DOHH2 (cell line): ENCODE data around the gene GIGYF1.
A peak's percentile ranks its signal among the peaks of the same experiment; 100 is the strongest.

ENCODE experiments used
- H3F3A ChIP-seq: fragments of 200-600 bp; sonication (generic), shearing (Covaris generic); 2 replicates; pipeline ENCODE4 v1.6.0; 2016; ENCODE audit warnings: antibody characterized with exemption, mild to moderate bottlenecking; ENCODE audit not compliant: control insufficient read depth, insufficient read depth
- H3K27ac ChIP-seq: fragments of 200-600 bp; sonication (generic); 2 replicates; pipeline ENCODE4 v1.5.1; 2014; ENCODE audit warnings: low read depth, mild to moderate bottlenecking, low read length, moderate library complexity
- H3K27me3 ChIP-seq: fragments of 200-600 bp; sonication (generic); 2 replicates; pipeline ENCODE4 v1.6.1; 2014; ENCODE audit warnings: mild to moderate bottlenecking, low read length, mixed read lengths; ENCODE audit not compliant: control insufficient read depth
- H3K36me3 ChIP-seq: fragments of 200-600 bp; sonication (generic); 2 replicates; pipeline ENCODE4 v1.6.1; 2014; ENCODE audit warnings: mild to moderate bottlenecking, low read length, moderate library complexity, mixed read lengths; ENCODE audit not compliant: control insufficient read depth
- H3K4me1 ChIP-seq: fragments of 200-600 bp; sonication (generic); 2 replicates; pipeline ENCODE4 v1.6.1; 2014; ENCODE audit warnings: mild to moderate bottlenecking, low read length, mixed read lengths; ENCODE audit not compliant: control insufficient read depth
- H3K4me2 ChIP-seq: fragments of 200-600 bp; sonication (generic); 2 replicates; pipeline ENCODE4 v1.6.0; 2014; ENCODE audit warnings: mild to moderate bottlenecking, low read length, moderate library complexity
- H3K4me3 ChIP-seq: fragments of 200-600 bp; sonication (generic); 2 replicates; pipeline ENCODE4 v1.5.1; 2014; ENCODE audit warnings: mild to moderate bottlenecking, low read length, mixed read lengths
- H3K79me2 ChIP-seq: fragments of 200-600 bp; sonication (generic); 2 replicates; pipeline ENCODE4 v1.6.1; 2014; ENCODE audit warnings: mild to moderate bottlenecking, low read length, mixed read lengths; ENCODE audit not compliant: control insufficient read depth
- H3K9me2 ChIP-seq: fragments of 200-600 bp; sonication (generic); replicated peaks from 2 replicates; pipeline ENCODE4 v1.6.1; 2014; ENCODE audit warnings: mild to moderate bottlenecking, low read length, mixed read lengths; ENCODE audit not compliant: control insufficient read depth
- H3K9me3 ChIP-seq: fragments of 200-600 bp; sonication (generic); 2 replicates; pipeline ENCODE4 v1.6.1; 2014; ENCODE audit warnings: antibody characterized with exemption, low read length, mixed read lengths; ENCODE audit not compliant: control insufficient read depth, insufficient read depth
- H4K20me1 ChIP-seq: fragments of 200-600 bp; sonication (generic); 2 replicates; pipeline ENCODE4 v1.6.0; 2014; ENCODE audit warnings: low read depth, mild to moderate bottlenecking, antibody characterized with exemption, low read length, moderate library complexity; ENCODE audit not compliant: control insufficient read depth, insufficient read depth
- EZH2phosphoT487 ChIP-seq: fragments of 200-600 bp; sonication (generic); IDR thresholded peaks from 2 replicates; pipeline ENCODE4 v1.6.1; 2017; ENCODE audit warnings: borderline replicate concordance, mild to moderate bottlenecking, antibody characterized with exemption, low read length, moderate library complexity, mixed read lengths
- TF ChIP-seq, protein P1 (sequence below): fragments of 200-600 bp; sonication (generic); IDR thresholded peaks from one replicate; pipeline ENCODE4 v1.5.1; 2014; ENCODE audit warnings: antibody characterized with exemption, mild to moderate bottlenecking, low read depth, low read length; ENCODE audit not compliant: poor library complexity, severe bottlenecking

The GIGYF1 gene

DNA sequence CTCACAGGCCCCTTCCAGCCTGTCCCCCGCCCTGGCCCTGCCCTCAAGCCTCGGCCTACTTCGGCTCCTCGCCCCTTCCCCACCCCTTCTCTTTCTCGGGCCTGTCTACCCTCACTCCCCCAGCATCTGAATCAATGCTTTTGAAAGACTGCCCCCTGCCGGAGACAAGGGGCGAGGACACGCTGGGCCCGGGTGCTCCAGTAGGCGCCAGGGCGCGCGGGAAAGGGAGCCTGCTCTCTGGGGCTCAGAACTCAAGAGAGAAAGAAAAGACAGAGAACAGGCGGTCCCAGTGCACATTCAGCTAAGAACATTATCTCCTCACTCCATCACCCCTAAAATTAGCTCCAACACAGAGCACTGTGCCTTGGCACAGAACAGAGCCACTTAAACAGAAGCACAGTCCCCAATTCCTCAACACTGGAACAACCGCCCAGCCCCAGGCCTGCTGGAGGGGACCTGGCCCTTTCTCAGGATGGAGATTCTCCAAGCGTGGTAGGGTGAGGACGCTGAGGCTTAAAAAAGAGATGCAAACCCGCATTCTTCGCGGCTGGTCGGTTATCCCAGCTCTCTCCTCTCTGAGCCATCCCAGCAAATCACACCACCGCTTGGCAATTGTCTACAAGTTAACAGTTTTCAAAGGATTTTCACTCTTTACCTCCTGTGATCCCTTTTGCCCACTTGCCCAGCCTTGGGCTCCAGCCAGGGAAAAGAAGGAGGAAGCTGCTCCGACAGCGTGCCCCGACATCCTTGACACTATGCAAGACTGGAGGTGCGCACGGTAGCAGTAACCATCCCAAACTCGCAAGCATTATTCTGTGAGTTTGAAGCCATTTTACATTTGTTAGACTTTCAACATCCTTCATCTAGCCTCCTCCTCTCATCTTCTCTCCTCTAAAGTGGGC, 2.1 kb downstream of the GIGYF1 start:
- peaks cover 19% of the 10 kb centered on the region for H3F3A ChIP-seq
- peaks cover 33% of the 10 kb centered on the region for H4K20me1 ChIP-seq
- no peaks in the 10 kb centered on the region for H3K9me2 ChIP-seq
- peaks cover 47% of the 10 kb centered on the region for H3K4me1 ChIP-seq
- peaks cover 62% of the 10 kb centered on the region for H3K79me2 ChIP-seq
- TF ChIP-seq, protein P1, sequence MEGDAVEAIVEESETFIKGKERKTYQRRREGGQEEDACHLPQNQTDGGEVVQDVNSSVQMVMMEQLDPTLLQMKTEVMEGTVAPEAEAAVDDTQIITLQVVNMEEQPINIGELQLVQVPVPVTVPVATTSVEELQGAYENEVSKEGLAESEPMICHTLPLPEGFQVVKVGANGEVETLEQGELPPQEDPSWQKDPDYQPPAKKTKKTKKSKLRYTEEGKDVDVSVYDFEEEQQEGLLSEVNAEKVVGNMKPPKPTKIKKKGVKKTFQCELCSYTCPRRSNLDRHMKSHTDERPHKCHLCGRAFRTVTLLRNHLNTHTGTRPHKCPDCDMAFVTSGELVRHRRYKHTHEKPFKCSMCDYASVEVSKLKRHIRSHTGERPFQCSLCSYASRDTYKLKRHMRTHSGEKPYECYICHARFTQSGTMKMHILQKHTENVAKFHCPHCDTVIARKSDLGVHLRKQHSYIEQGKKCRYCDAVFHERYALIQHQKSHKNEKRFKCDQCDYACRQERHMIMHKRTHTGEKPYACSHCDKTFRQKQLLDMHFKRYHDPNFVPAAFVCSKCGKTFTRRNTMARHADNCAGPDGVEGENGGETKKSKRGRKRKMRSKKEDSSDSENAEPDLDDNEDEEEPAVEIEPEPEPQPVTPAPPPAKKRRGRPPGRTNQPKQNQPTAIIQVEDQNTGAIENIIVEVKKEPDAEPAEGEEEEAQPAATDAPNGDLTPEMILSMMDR: peak; percentile 99
- TF ChIP-seq EZH2phosphoT487: no peak
- H3K4me3 ChIP-seq: peak overlapping the region; percentile 87
- H3K4me2 ChIP-seq: peak overlapping the region; percentile 79
- peaks cover 18% of the 10 kb centered on the region for H3K27me3 ChIP-seq
- H3K36me3 ChIP-seq: peaks cover 58% of the 10 kb centered on the region
- no peaks in the 10 kb centered on the region for H3K9me3 ChIP-seq
- H3K27ac ChIP-seq: peak overlapping the region; percentile 32

DNA sequence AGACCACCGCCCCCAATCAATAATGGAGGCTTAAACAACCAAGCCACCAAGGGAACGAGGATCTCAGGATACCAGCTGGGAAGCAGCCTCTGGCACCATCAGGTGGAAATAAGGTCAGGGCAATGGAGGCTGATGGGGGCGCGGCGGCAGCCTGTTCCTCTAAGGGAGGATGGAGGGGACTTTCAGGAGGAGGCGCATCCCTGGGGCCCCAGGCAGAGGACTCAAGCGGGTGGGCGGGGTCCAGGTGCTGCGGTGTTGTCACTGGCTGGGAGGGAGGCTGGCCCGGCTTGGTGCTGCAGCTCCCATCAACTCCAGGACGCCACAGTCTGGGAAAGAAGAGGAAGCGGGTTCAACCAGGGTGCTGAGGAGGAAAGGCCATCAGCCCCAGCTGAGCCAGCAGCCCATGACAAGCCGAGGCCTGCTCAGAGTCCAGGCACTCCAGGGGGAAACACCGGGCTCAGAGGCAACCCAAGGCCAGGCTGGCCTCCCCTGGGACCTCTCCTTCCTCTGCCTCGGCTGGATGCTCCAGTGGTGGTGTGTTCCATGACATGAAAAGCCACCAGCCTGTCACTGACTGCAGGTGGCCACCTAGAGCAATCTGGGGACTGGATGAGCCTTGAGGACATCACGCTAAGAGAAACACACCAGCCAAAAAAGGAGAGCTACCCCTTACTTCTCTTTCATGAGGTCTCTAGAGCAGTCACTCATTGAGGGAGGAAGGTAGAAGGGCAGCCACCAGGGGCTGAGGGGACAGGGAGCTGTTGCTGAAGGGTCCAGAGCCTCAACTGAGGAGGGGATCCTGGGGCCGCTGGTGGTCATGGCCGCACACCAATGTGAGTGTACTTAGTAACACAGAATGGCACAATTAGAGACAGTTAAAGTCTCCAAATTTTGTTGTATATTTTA, 4.6 kb downstream of the GIGYF1 start:
- Histone ChIP-seq H3K27ac (no peak overlapping the region), H3K9me3 (no peaks in the 10 kb centered on the region), H3K79me2 (peaks cover 62% of the 10 kb centered on the region), H3K36me3 (peaks cover 82% of the 10 kb centered on the region), H3K4me3 (no peak overlapping the region), H3K4me2 (no peak overlapping the region), H4K20me1 (peaks cover 33% of the 10 kb centered on the region), H3F3A (peaks cover 3% of the 10 kb centered on the region), H3K9me2 (no peaks in the 10 kb centered on the region), H3K27me3 (no peaks in the 10 kb centered on the region), H3K4me1 (peaks cover 31% of the 10 kb centered on the region)
- TF ChIP-seq EZH2phosphoT487: no peak
- TF ChIP-seq, protein P1: no peak

DNA sequence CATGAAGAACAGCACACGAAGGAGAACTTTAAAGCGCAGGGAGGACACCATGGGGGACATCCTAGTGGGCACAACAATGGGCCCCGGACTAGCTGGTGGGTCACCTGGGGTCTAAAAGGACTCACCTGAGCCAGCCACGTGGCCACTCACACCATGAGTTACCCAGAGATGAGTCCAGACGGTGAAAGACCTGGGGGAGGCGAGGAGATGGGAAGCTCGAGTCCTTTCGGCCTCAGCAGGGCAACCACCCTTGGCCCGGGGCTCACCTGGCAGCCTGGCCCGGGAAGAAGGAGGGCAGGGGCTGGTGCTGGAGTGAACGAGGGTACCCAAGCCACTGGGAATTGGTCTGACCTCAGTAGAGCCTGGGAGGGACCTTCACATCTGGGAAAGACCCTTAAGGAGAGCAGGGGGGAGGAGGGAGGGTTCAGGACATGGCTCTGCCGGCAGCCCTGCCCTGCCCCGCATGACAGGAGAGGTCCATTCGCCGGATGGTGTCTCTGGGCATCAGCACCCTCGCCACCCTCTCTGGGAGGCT, 5.7 kb downstream of the GIGYF1 start:
- H3K9me2 ChIP-seq: no peaks in the 10 kb centered on the region
- TF ChIP-seq EZH2phosphoT487: no peak
- TF ChIP-seq, protein P1: no peak
- H3K79me2 ChIP-seq: peaks cover 59% of the 10 kb centered on the region
- no peak overlapping the region for H3K4me3 ChIP-seq
- H3F3A ChIP-seq: 0 out of 2 replicates have a peak, but pooled peaks cover 2% of the 10 kb centered on the region
- peaks cover 33% of the 10 kb centered on the region for H4K20me1 ChIP-seq
- H3K4me2 ChIP-seq: no peak overlapping the region
- H3K9me3 ChIP-seq: no peaks in the 10 kb centered on the region
- H3K27ac ChIP-seq: no peak overlapping the region
- peaks cover 91% of the 10 kb centered on the region for H3K36me3 ChIP-seq
- peaks cover 30% of the 10 kb centered on the region for H3K4me1 ChIP-seq
- H3K27me3 ChIP-seq: no peaks in the 10 kb centered on the region
